AG09309 (cell line): Measurements from ENCODE around the gene TAS1R3.
A peak's percentile ranks its signal among the peaks of the same experiment; 100 is the strongest.

Source experiments
- DNase-seq: peaks from one replicate; pipeline ENCODE4 v3.0.0-alpha.2; 2010; ENCODE audit warnings: low read depth
- H3K4me3 ChIP-seq: 2 replicates; pipeline ENCODE4 v1.5.1; 2011; ENCODE audit warnings: mild to moderate bottlenecking, low read depth, low read length, moderate library complexity; ENCODE audit not compliant: control insufficient read depth
- TF ChIP-seq, protein P1 (sequence below): IDR thresholded peaks from 2 replicates; pipeline ENCODE4 v1.5.1; 2011; ENCODE audit warnings: mild to moderate bottlenecking, low read depth, low read length, inconsistent platforms; ENCODE audit not compliant: insufficient read depth, control insufficient read depth; ENCODE audit errors: missing control alignments

TAS1R3 gene

GRCh38 chr1:1359664-1360468 lies 28.8 kb downstream of the TAS1R3 start:
- peak overlapping the region; percentile 38 for H3K4me3 ChIP-seq
- TF ChIP-seq, protein P1, sequence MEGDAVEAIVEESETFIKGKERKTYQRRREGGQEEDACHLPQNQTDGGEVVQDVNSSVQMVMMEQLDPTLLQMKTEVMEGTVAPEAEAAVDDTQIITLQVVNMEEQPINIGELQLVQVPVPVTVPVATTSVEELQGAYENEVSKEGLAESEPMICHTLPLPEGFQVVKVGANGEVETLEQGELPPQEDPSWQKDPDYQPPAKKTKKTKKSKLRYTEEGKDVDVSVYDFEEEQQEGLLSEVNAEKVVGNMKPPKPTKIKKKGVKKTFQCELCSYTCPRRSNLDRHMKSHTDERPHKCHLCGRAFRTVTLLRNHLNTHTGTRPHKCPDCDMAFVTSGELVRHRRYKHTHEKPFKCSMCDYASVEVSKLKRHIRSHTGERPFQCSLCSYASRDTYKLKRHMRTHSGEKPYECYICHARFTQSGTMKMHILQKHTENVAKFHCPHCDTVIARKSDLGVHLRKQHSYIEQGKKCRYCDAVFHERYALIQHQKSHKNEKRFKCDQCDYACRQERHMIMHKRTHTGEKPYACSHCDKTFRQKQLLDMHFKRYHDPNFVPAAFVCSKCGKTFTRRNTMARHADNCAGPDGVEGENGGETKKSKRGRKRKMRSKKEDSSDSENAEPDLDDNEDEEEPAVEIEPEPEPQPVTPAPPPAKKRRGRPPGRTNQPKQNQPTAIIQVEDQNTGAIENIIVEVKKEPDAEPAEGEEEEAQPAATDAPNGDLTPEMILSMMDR: no peak

DNA sequence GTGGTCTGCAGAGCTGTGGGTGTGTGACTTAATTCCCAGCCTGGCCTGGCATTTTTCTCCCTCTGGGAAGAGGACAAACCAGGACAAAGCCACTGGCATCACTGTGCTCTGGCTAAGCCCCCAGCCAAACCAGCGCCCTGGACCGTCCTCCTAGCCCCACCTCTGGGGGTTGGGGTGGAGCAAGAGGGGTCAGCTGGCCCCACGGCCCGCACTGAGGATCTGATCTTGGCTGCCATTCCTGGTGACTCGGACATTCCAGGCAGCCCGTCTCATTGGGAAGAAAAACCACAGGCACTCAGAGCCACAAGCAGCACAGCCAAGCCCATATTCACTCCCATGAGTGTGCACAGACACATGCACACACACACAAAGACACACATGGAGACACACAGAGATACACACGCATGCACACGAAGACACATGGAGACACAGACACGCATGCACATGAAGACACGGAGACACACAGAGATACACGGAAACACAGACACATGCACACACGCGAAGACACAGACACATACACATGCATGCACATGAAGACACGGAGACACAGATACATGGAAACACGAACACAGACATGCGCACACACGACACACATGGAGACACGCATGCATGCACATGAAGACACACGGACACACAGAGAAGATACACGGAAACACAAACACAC lies 29.6 kb downstream of the TAS1R3 start:
- peak; percentile 79 for DNase-seq
- peak overlapping the region; percentile 44 for H3K4me3 ChIP-seq
- TF ChIP-seq, protein P1: no peak

More at GRCh38 chr1:1359664-1360468, 28.8 kb downstream of the TAS1R3 start:
- peak; percentile 70 for DNase-seq

- no peak for DNase-seq
- TF ChIP-seq, protein P1: no peak
- H3K4me3 ChIP-seq: peak overlapping the region; percentile 44
Measured at GRCh38 chr1:1361233-1361981, 30.3 kb downstream of the TAS1R3 start.

GRCh38 chr1:1361982-1362423 lies 30.9 kb downstream of the TAS1R3 start:
- TF ChIP-seq, protein P1: peak; percentile 38
- DNase-seq: no peak
- H3K4me3 ChIP-seq: peak overlapping the region; percentile 44

GRCh38 chr1:1364266-1364665 lies 33.2 kb downstream of the TAS1R3 start:
- no peak for DNase-seq
- TF ChIP-seq, protein P1: no peak

More at GRCh38 chr1:1364266-1364665, 33.2 kb downstream of the TAS1R3 start:
- H3K4me3 ChIP-seq: no peak overlapping the region
